H9 (cell line): ENCODE data around the gene PCDHGA8. TPM values are rescaled to one million over a fixed set of nuclear protein-coding genes. Genes with fewer than 3 reads are reported as not detected.

Experiments used
- DNase-seq: peaks from one replicate; pipeline ENCODE4 v3.0.0-alpha.2; 2017
- H2AFZ ChIP-seq: one replicate; pipeline ENCODE4 v1.6.1; 2013; ENCODE audit warnings: mild to moderate bottlenecking, low read length, control low read depth, moderate library complexity
- H2AK5ac ChIP-seq: 2 replicates; pipeline ENCODE4 v1.6.1; 2013; ENCODE audit warnings: low read length, control low read depth, mixed read lengths; ENCODE audit not compliant: insufficient read length
- H2BK120ac ChIP-seq: one replicate; pipeline ENCODE4 v1.6.1; 2013; ENCODE audit warnings: low read depth, mild to moderate bottlenecking, low read length, control low read depth, inconsistent platforms; ENCODE audit not compliant: poor library complexity, severe bottlenecking
- H2BK12ac ChIP-seq: 2 replicates; pipeline ENCODE4 v1.6.1; 2013; ENCODE audit warnings: low read length, control low read depth, mixed read lengths, low read depth; ENCODE audit not compliant: insufficient read length
- H2BK15ac ChIP-seq: 2 replicates; pipeline ENCODE4 v1.6.1; 2013; ENCODE audit warnings: low read depth, low read length, control low read depth
- H2BK20ac ChIP-seq: one replicate; pipeline ENCODE4 v1.6.1; 2013; ENCODE audit warnings: low read depth, mild to moderate bottlenecking, low read length, control low read depth, inconsistent platforms; ENCODE audit not compliant: poor library complexity, severe bottlenecking
- H2BK5ac ChIP-seq: 2 replicates; pipeline ENCODE4 v1.6.1; 2013; ENCODE audit warnings: low read length, control low read depth, mixed read lengths; ENCODE audit not compliant: insufficient read length
- H3K14ac ChIP-seq: 2 replicates; pipeline ENCODE4 v1.6.1; 2013; ENCODE audit warnings: low read length, control low read depth; ENCODE audit not compliant: insufficient read depth
- H3K18ac ChIP-seq: 2 replicates; pipeline ENCODE4 v1.6.1; 2013; ENCODE audit warnings: low read depth, mild to moderate bottlenecking, mixed read lengths, low read length, control low read depth; ENCODE audit not compliant: insufficient read length
- H3K23ac ChIP-seq: 2 replicates; pipeline ENCODE4 v1.6.1; 2013; ENCODE audit warnings: low read length, control low read depth, mixed read lengths, low read depth; ENCODE audit not compliant: insufficient read length
- H3K23me2 ChIP-seq: 2 replicates; pipeline ENCODE4 v1.6.1; 2013; ENCODE audit warnings: low read depth, mild to moderate bottlenecking, mixed read lengths, low read length, control low read depth; ENCODE audit not compliant: insufficient read length, poor library complexity, severe bottlenecking
- H3K27ac ChIP-seq: 2 replicates; pipeline ENCODE4 v1.5.1; 2013; ENCODE audit warnings: low read length, control low read depth, mixed read lengths, low read depth; ENCODE audit not compliant: insufficient read length
- H3K27me3 ChIP-seq: 2 replicates; pipeline ENCODE4 v1.6.1; 2013; ENCODE audit warnings: low read length, control low read depth, inconsistent platforms; ENCODE audit not compliant: insufficient read depth
- H3K4ac ChIP-seq: 2 replicates; pipeline ENCODE4 v1.6.1; 2013; ENCODE audit warnings: low read depth, mild to moderate bottlenecking, control low read depth, inconsistent platforms, low read length, moderate library complexity
- H3K4me1 ChIP-seq: 2 replicates; pipeline ENCODE4 v1.6.1; 2013; ENCODE audit warnings: low read length, control low read depth, inconsistent platforms; ENCODE audit not compliant: insufficient read depth
- H3K4me2 ChIP-seq: 2 replicates; pipeline ENCODE4 v1.6.1; 2013; ENCODE audit warnings: low read length, control low read depth, mixed read lengths; ENCODE audit not compliant: insufficient read length, insufficient read depth
- H3K56ac ChIP-seq: 2 replicates; pipeline ENCODE4 v1.6.1; 2013; ENCODE audit warnings: low read depth, mild to moderate bottlenecking, mixed read lengths, low read length, control low read depth; ENCODE audit not compliant: insufficient read length
- H3K79me1 ChIP-seq: 2 replicates; pipeline ENCODE4 v1.6.1; 2013; ENCODE audit warnings: low read depth, mild to moderate bottlenecking, moderate library complexity, low read length, control low read depth, inconsistent platforms; ENCODE audit not compliant: insufficient read depth, poor library complexity, severe bottlenecking
- H3K79me2 ChIP-seq: 2 replicates; pipeline ENCODE4 v1.6.1; 2013; ENCODE audit warnings: low read length, control low read depth, inconsistent platforms; ENCODE audit not compliant: insufficient read depth
- H3K9ac ChIP-seq: 2 replicates; pipeline ENCODE4 v1.6.1; 2013; ENCODE audit warnings: low read length, control low read depth, mixed read lengths; ENCODE audit not compliant: insufficient read length; ENCODE audit errors: extremely low read depth
- H3K9me3 ChIP-seq: one replicate; pipeline ENCODE4 v1.6.1; 2013; ENCODE audit warnings: low read depth, low read length, inconsistent platforms; ENCODE audit not compliant: control insufficient read depth
- H3T11ph ChIP-seq: one replicate; pipeline ENCODE4 v1.6.1; 2013; ENCODE audit warnings: mild to moderate bottlenecking, low read length, control low read depth, inconsistent platforms
- H4K20me1 ChIP-seq: one replicate; pipeline ENCODE4 v1.6.1; 2013; ENCODE audit not compliant: control insufficient read depth, insufficient read length, insufficient read depth
- H4K5ac ChIP-seq: 2 replicates; pipeline ENCODE4 v1.6.1; 2013; ENCODE audit warnings: low read depth, mild to moderate bottlenecking, mixed read lengths, low read length, control low read depth; ENCODE audit not compliant: insufficient read length
- H4K8ac ChIP-seq: replicated peaks from 2 replicates; pipeline ENCODE4 v1.6.1; 2013; ENCODE audit warnings: low read length, control low read depth, mixed read lengths, low read depth; ENCODE audit not compliant: insufficient read length
- H4K91ac ChIP-seq: 2 replicates; pipeline ENCODE4 v1.6.1; 2013; ENCODE audit warnings: low read depth, mild to moderate bottlenecking, moderate library complexity, mixed read lengths, low read length, control low read depth; ENCODE audit not compliant: insufficient read length
- H3K27ac Mint-ChIP-seq, 3 experiments: 2 replicates in 2 of 3; 3 replicates in 1 of 3; pipeline ENCODE4 v1.8.0; 2020 to 2021; ENCODE audit warnings: mixed read lengths in 3 of 3, mild to moderate bottlenecking in 1 of 3, moderate library complexity in 1 of 3
- H3K27me3 Mint-ChIP-seq: 2 replicates; pipeline ENCODE4 v1.8.0; 2021; ENCODE audit warnings: low read depth, mild to moderate bottlenecking, moderate library complexity, mixed read lengths
- H3K36me3 Mint-ChIP-seq, 3 experiments: 2 replicates in 2 of 3; 3 replicates in 1 of 3; pipeline ENCODE4 v1.8.0; 2020 to 2021; ENCODE audit warnings: low read depth in 3 of 3, mixed read lengths in 3 of 3; ENCODE audit not compliant: insufficient read depth in 1 of 3
- H3K4me1 Mint-ChIP-seq, 2 experiments: 2 replicates each; pipeline ENCODE4 v1.8.0; 2020; ENCODE audit warnings: mixed read lengths in 2 of 2
- H3K4me3 Mint-ChIP-seq, 2 experiments: 2 replicates in 1 of 2; 3 replicates in 1 of 2; pipeline ENCODE4 v1.8.0; 2020 to 2021; ENCODE audit warnings: mild to moderate bottlenecking in 2 of 2, mixed read lengths in 2 of 2, moderate library complexity in 1 of 2
- H3K9me3 Mint-ChIP-seq, 2 experiments: 2 replicates in 1 of 2; 3 replicates in 1 of 2; pipeline ENCODE4 v1.8.0; 2020; ENCODE audit warnings: mild to moderate bottlenecking in 2 of 2, mixed read lengths in 2 of 2, moderate library complexity in 1 of 2
- CTCF ChIP-seq: fragments of 200-600 bp; sonication (generic); conservative IDR thresholded peaks from 3 replicates; pipeline ENCODE4 v1.8.0; 2021; ENCODE audit warnings: antibody characterized with exemption, mild to moderate bottlenecking
- WGBS: extraction: QIAGEN DNeasy Blood & Tissue Kit; methylation state at CpG from one replicate; pipeline ENCODE4 v1.1.7; 2013; ENCODE audit warnings: missing lambda C conversion rate, low lambda C conversion rate, mixed read lengths; ENCODE audit not compliant: insufficient read length; ENCODE audit errors: extremely low coverage; 5-methylcytosine and 5-hydroxymethylcytosine counted together
- total RNA-seq: library from RNA; stranded (reverse); gene quantifications from 2 replicates; pipeline ENCODE4 v1.2.1, GENCODE V29; 2021

Gene PCDHGA8
- total RNA-seq, 1 experiment from 2014 or later: 0.90 TPM

GRCh38 chr5:141342773-141343172 is 49.7 kb upstream of the PCDHGA8 start:
- H3K23ac ChIP-seq: no peak overlapping the region
- no peak overlapping the region for H3K4me2 ChIP-seq
- no peak overlapping the region for H2BK20ac ChIP-seq
- H2BK5ac ChIP-seq: no peak overlapping the region
- no peak overlapping the region for H4K8ac ChIP-seq
- H3K27ac Mint-ChIP-seq: no peak overlapping the region
- H3T11ph ChIP-seq: no peak overlapping the region
- no peak overlapping the region for H3K56ac ChIP-seq
- H3K14ac ChIP-seq: no peak overlapping the region
- no peak overlapping the region for H2AFZ ChIP-seq
- H3K79me1 ChIP-seq: no peaks in the 10 kb centered on the region
- peaks cover 25% of the 10 kb centered on the region for H3K9me3 ChIP-seq
- H3K27ac ChIP-seq: no peak overlapping the region
- no peak overlapping the region for H4K91ac ChIP-seq
- H3K79me2 ChIP-seq: no peaks in the 10 kb centered on the region
- H2AK5ac ChIP-seq: no peak overlapping the region
- no peak overlapping the region for H3K9ac ChIP-seq
- H2BK120ac ChIP-seq: no peak overlapping the region
- H3K36me3 Mint-ChIP-seq: peaks cover 17 to 52% (median 33%) of the 10 kb centered on the region in 3 experiments
- H2BK15ac ChIP-seq: no peak overlapping the region
- no peaks in the 10 kb centered on the region for H3K4me1 ChIP-seq
- H3K27me3 Mint-ChIP-seq: peaks cover 9% of the 10 kb centered on the region
- no peaks in the 10 kb centered on the region for H3K27me3 ChIP-seq
- peaks cover 2 to 4% of the 10 kb centered on the region in 2 experiments; a peak in 2 of 4 replicates for H3K4me1 Mint-ChIP-seq
- no peak for TF ChIP-seq CTCF
- DNase-seq: no peak
- H3K18ac ChIP-seq: no peak overlapping the region
- H3K4ac ChIP-seq: no peak overlapping the region
- H4K5ac ChIP-seq: no peak overlapping the region
- no CpG with 5 or more reads among the region's 1 CpG for WGBS
- H4K20me1 ChIP-seq: no peaks in the 10 kb centered on the region
- no peaks in the 10 kb centered on the region for H3K23me2 ChIP-seq
- H3K9me3 Mint-ChIP-seq: peaks cover 68 to 79% of the 10 kb centered on the region in 2 experiments
- peak overlapping the region in 1 of 2 experiments; percentile 44; a peak in 1 of 5 replicates for H3K4me3 Mint-ChIP-seq
- no peak overlapping the region for H2BK12ac ChIP-seq
